ENCODE measurements around the gene PLCB1.

Gene PLCB1

GRCh38 chr20:8720089-8720488 is 588.0 kb downstream of the PLCB1 start:
- no peak for DNase-seq (ENCODE audit: low spot score)

GRCh38 chr20:8721098-8721497 is 589.0 kb downstream of the PLCB1 start:
- peak; percentile 44 for DNase-seq (ENCODE audit: low spot score)

GRCh38 chr20:8722277-8722928 is 590.3 kb downstream of the PLCB1 start:
- DNase-seq (ENCODE audit: low spot score): peak; percentile 57

DNA sequence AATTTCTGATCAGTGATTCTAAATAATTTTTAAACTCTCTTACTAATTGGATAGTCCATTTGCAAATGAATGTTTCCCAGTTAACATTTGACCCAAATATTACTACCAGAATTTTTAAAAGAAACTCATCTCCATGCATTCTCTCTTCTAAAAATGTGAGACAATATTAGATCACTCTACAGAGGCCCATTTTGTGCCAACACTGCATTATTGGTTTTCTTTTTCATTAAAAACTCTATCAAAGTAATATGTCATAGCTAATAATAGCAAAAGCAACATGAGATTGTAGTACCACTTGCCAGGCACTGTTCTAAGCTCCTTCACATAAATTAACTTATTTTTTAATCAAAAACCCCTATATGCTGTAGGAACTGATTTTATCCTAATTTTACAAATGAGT is 591.2 kb downstream of the PLCB1 start:
- no peak for DNase-seq (ENCODE audit: low spot score)

GRCh38 chr20:8724884-8725283 is 592.8 kb downstream of the PLCB1 start:
- no peak for DNase-seq (ENCODE audit: low spot score)

- no peak for DNase-seq (ENCODE audit: low spot score)
Observed at GRCh38 chr20:8726460-8726859, 594.4 kb downstream of the PLCB1 start.

- no peak for DNase-seq (ENCODE audit: low spot score)
Observed at GRCh38 chr20:8735014-8735413, 602.9 kb downstream of the PLCB1 start.

GRCh38 chr20:8735674-8736073 is 603.6 kb downstream of the PLCB1 start:
- no peak for DNase-seq (ENCODE audit: low spot score)

DNA sequence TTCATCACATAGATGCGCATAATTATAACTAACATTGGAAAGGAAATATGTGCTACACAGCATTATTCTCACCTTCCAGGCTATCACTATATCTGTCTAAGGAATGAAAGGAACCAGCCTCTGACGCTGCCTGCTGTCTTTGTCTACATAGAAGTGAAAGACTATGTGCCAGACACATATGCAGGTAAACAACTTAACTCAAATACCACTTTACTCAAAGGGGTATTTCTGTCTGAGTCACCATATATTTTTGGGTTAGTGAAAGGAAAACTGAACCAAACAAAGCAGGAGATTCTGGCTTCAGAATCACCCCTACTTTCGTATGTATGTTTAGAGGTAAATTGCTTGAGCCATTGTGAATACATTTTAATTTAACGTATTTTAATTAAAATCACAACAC is 608.2 kb downstream of the PLCB1 start:
- no peak for DNase-seq (ENCODE audit: low spot score)

DNA sequence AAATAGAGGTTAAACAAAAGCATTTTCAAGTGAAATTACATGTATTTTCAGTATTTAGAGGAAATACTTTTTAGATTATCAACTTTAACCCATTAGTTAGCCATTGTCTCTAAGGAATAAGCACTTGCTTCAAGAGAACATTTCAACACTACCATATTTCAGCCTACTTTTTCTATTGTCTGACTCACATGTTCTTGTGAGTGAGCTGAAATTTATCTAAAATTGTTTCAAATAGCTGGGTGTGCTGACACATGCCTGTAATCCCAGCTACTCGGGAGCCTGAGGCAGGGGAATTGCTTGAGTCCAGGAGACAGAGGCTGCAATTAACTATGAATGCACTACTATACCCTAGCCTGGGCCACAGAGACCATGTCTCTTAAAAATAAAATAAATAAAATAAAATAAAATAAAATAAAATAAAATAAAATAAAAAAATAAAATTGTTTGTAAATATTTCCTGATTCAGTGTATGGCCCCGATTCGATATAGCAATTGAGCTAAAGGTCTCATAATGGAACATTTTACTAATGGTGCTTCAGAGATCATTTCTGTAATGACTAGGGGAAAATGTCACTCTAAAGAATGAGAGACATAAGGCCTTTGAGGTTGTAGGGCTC is 612.3 kb downstream of the PLCB1 start:
- no peak for DNase-seq (ENCODE audit: low spot score)

GRCh38 chr20:8749101-8749500 is 617.0 kb downstream of the PLCB1 start:
- no peak for DNase-seq (ENCODE audit: low spot score)

- DNase-seq (ENCODE audit: low spot score): no peak
Observed at GRCh38 chr20:8749986-8750385, 617.9 kb downstream of the PLCB1 start.

- DNase-seq (ENCODE audit: low spot score): no peak
Observed at GRCh38 chr20:8755340-8756118, 623.5 kb downstream of the PLCB1 start.

DNA sequence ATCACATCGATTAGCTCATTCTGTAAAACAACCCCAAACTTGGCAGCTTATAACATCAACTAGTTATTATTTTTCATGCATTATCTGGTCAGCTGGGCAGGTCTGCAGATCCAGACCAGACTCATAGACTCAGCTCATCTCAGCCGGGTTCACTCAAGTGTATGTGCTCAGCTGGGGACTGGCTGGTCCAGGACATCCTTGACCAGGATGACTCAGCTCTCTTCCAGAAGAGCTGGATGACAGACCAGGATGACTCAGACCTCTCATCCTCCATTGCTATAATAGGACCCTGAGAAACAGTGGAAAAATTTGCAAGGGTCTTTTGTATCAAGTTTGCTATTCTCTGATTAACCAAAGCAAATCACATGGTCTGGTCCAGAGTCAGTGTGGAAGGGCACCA is 624.3 kb downstream of the PLCB1 start:
- no peak for DNase-seq (ENCODE audit: low spot score)

DNA sequence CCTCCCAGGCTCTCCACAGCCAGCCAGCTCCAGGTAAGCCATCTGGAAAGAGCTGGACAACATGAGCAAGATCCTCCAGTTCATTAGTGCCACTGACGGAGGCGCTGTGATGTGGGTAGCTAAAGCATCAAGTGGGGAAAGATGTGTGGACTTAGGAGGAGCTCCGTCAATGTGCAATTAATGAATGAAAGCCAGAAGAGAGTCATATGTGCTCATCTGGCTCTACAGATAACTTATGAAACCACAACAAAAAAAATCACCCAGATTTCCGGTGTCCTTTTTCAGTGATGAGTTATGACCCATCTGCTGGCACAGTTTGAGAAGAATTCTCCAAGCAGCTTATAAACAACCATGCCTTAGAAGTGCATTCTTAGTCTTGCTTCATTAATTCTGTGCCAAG is 625.1 kb downstream of the PLCB1 start:
- no peak for DNase-seq (ENCODE audit: low spot score)

GRCh38 chr20:8764344-8764962 is 632.4 kb downstream of the PLCB1 start:
- no peak for DNase-seq (ENCODE audit: low spot score)

GRCh38 chr20:8766868-8767390 is 634.9 kb downstream of the PLCB1 start:
- DNase-seq (ENCODE audit: low spot score): no peak

- DNase-seq (ENCODE audit: low spot score): no peak
Observed at GRCh38 chr20:8774412-8774811, 642.3 kb downstream of the PLCB1 start.

- no peak for DNase-seq (ENCODE audit: low spot score)
Observed at GRCh38 chr20:8777911-8778310, 645.8 kb downstream of the PLCB1 start.

DNA sequence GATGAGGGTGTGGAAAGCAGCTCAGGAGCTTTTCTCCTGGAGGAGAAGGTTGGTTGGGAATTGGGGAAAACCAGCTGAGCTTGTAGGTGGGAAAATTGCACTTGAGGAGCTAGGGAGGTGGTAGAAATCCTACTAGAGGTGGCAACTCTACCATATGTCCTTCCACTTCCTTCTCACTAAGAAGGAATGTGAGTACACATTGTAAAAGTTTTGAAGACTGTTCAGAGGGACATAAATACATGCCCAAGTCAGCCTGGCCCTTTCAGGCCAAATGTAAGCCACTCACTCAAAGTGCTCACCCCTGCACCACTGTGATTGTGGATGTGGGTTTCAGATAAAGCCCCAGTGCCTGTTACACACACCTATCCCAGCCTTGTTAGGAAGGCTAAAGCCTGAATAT is 646.3 kb downstream of the PLCB1 start:
- no peak for DNase-seq (ENCODE audit: low spot score)

DNA sequence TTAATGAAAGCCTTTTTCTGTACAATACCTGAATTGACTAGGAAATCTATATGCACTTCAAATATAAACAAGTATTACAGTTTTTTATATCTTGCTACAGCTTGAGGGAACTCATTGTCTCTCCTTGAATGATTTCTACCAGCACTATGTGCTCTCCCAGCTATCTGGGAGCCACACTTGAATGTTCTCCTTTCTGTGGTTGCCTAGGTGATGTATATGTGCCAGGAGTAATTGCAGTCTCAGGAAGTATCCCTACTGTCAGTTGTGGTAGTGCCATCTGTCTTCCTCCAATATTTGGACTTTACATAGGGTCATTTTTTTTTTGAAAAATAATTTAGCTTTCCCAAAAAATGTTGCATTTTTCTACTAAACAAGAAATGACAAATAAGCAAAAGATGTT is 648.8 kb downstream of the PLCB1 start:
- no peak for DNase-seq (ENCODE audit: low spot score)

GRCh38 chr20:8782804-8783203 is 650.7 kb downstream of the PLCB1 start:
- no peak for DNase-seq (ENCODE audit: low spot score)

- no peak for DNase-seq (ENCODE audit: low spot score)
Observed at GRCh38 chr20:8783734-8784133, 651.7 kb downstream of the PLCB1 start.

Measured in CD4-positive, alpha-beta T cell treated with Interleukin-2 at 100 ng/mL for 4 hours (primary cell).